Coronary artery (tissue), 2 donors: ENCODE results near the gene TRIM46.
"Not testable (repeated sequence)": the region's sequence is repeated elsewhere in the genome, so short reads cannot be mapped to it uniquely, and the experiment has no call there.

Source experiments
- DNase-seq: peaks from one replicate; pipeline ENCODE4 v3.0.0-alpha.2; 2017; ENCODE audit warnings: low spot score
- H3K27ac ChIP-seq, 2 donors: fragments of 200-600 bp; sonication (generic); one replicate each; pipeline ENCODE4 v1.5.1; 2016 to 2019
- H3K4me3 ChIP-seq: fragments of 200-600 bp; sonication (generic); 2 replicates; pipeline ENCODE4 v1.5.1; 2016; ENCODE audit warnings: mild to moderate bottlenecking, moderate library complexity
- CTCF ChIP-seq: fragments of 200-600 bp; sonication (generic); IDR thresholded peaks from one replicate; pipeline ENCODE4 v1.5.1; 2019; ENCODE audit warnings: antibody characterized with exemption

TRIM46 gene

DNA sequence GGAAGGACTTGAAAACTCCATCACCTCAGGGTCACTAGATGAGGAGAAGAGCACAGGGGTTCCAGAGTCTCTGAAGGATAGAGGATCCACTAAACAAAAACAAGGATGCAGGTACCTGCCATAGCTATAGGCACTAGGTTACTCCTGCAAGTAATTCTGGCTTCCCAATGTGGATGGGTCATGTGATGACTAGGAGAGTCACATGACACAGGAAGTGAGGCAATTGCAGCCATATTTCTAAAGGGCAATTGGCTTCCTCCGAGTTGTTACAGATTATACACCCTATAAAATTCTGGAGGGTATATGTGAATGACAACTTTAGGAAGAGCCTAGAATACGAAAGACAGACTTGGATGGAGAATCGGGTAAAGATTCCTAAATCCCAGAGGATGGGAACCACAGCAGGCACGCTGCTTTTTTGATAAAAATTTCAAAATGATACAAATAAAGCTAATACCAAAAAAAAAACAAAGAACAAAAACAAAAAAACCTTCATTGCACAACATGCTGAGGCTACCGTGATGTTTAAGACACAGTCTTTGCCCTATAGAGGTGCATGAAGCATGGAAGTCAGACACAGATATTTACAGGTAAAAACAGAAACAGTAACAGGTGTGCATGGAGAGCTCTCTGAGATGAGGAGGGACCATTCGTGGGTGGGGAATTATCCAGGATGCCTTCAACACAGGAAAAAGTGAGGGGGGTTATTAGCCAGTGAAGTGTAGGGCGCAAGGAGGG is 45.4 kb downstream of the TRIM46 start:
- TF ChIP-seq CTCF, result no peak

GRCh38 chr1:155219592-155220031 is 46.0 kb downstream of the TRIM46 start:
- TF ChIP-seq CTCF, result no peak
- no peak for DNase-seq
- H3K4me3 ChIP-seq, result peak overlapping the region; percentile 51

More for the DNA sequence above, 45.4 kb downstream of the TRIM46 start:
- no peak for DNase-seq
- Histone ChIP-seq H3K27ac (peak overlapping the region in 1 of 2 donors; percentile 23), H3K4me3 (peak overlapping the region; percentile 51)

DNA sequence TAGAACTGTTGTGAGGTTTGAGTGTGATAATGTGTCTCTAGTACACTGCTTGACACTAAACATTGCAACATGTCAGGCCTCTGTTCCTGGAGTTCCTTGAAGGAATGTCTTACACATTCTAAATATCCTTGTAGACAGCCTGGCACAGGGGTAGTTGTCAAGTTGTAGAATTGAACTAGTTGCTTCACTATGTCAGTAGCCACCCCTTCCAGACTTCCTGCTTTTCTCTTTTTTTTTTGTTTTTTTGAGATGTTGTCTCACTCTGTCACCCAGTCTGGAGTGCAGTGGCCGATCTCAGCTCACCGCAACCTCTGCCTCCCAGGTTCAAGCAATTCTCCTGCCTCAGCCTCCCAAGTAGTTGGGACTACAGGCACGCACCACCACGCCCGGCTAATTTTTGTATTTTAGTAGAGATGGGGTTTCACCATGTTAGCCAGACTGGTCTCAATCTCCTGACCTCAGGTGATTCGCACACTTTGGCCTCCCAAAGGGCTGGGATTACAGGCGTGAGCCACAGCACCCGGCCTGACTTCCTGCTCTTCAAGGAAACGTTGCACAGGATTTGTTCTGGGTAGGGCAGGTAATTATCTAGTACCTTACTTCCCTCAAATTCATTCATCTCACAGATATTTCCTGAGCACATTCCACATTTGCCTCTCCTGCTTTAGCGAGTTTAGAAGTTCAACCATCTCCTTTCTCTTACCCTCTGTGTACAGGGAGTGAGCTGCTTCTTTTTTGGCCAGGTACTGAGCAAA is 46.7 kb downstream of the TRIM46 start:
- not testable (repeated sequence) for H3K4me3 ChIP-seq, DNase-seq
- peak overlapping the region in 1 of 2 donors; percentile 23 for H3K27ac ChIP-seq

More at GRCh38 chr1:155219592-155220031, 46.0 kb downstream of the TRIM46 start:
- H3K27ac ChIP-seq, result peak overlapping the region in 1 of 2 donors; percentile 23

DNA sequence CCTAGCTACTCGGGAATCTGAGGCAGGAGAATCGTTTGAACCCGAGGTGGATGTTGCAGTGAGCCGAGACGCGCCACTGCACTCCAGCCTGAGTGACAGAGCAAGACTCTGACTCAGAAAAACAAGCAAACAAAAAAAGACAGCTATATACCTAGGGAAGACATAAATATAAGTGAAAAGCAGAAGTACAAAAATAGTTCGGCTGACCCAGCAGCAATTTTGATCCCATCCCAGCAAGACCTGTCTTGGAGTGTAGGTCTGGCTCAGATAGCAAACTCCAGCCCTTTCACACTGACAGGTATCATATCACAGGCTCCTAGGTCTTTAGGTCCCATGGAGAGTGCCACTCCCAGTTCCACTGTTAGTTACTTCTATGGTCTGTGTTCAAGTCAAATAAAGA is 49.4 kb downstream of the TRIM46 start:
- no peak for TF ChIP-seq CTCF
- no peak overlapping the region for H3K4me3 ChIP-seq
- no peak for DNase-seq
- H3K27ac ChIP-seq, result no peak overlapping the region

DNA sequence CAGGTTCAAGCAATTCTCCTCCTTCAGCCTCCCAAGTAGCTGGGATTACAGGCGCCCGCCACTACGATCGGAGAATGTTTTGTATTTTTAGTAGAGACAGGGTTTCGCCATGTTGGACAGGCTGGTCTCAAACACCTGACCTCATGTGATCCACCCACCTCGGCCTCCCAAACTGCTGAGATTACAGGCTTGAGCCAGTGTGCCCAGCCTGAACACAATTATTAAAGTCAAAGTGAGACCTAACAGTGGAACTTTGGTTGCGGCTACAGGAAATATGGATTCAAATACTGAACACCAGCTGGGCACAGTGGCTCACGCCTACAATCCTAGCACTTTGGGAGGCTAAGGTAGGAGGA is 51.7 kb downstream of the TRIM46 start:
- DNase-seq, H3K4me3 ChIP-seq: not testable (repeated sequence)
- peak overlapping the region in 1 of 2 donors; percentile 37 for H3K27ac ChIP-seq

- peak; percentile 78 for DNase-seq
- peak; percentile 20 for TF ChIP-seq CTCF
These were observed 52.7 kb downstream of the TRIM46 start for GRCh38 chr1:155226188-155226909.

GRCh38 chr1:155226910-155227260 is 53.2 kb downstream of the TRIM46 start:
- peak overlapping the region; percentile 60 to 89 for H3K27ac ChIP-seq

More at GRCh38 chr1:155226188-155226909, 52.7 kb downstream of the TRIM46 start:
- peak overlapping the region; percentile 73 for H3K4me3 ChIP-seq
- peak overlapping the region; percentile 60 to 89 for H3K27ac ChIP-seq

More at GRCh38 chr1:155226910-155227260, 53.2 kb downstream of the TRIM46 start:
- peak; percentile 10 for TF ChIP-seq CTCF
- H3K4me3 ChIP-seq, result peak overlapping the region; percentile 73
- DNase-seq, result peak; percentile 81
